Measurements from ENCODE around the gene UBALD1. TPM values are rescaled to one million over a fixed set of nuclear protein-coding genes. Genes with fewer than 3 reads are reported as not detected.

The UBALD1 gene
- total and polyA plus RNA-seq, 7 donors: 13.6 to 47.5 (median 32.9) TPM

DNA sequence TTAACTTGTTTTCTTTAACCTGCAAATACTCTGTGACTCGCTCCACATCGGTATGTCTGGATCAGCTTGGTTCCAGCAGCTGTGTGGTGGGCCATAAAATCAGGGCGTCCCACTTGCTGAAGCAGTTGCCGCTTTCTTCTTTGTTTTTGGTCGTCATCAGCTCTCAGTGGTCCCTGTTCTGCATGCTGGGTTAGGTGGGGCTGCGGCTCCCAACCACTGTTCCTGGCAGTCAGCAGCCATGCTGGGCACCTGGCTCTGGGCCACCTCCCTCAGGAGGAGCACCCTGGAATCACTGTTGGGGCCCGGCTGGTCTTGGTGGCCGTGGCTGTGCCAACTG, 32.9 kb upstream of the UBALD1 start:
- TF ChIP-seq CTCF (IDR thresholded peaks at IDR 0.05): no peak
- no peaks in the 10 kb centered on the region for H3K27me3 ChIP-seq (ENCODE audit: insufficient read depth in 3 of 3, low read length in 2 of 3)
- intact Hi-C loops (cut with DNase I): no loop called here
- ATAC-seq: no peak
- H3K36me3 ChIP-seq (ENCODE audit: insufficient read depth in 1 of 2, low read depth in 1 of 2): peaks cover 1 to 29% of the 10 kb centered on the region in 2 donors
- no peaks in the 10 kb centered on the region for H3K9me3 ChIP-seq
- no peaks in the 10 kb centered on the region for H3K4me1 ChIP-seq
- 94 to 98% (median 96%) methylated on average over 8 of the region's 8 CpGs for WGBS, 3 donors
- H3K4me3 ChIP-seq: no peak overlapping the region
- no peak for DNase-seq
- no peak overlapping the region for H3K27ac ChIP-seq

GRCh38 chr16:4646773-4647643, 32.3 kb upstream of the UBALD1 start:
- no peaks in the 10 kb centered on the region for H3K9me3 ChIP-seq
- DNase-seq: no peak
- H3K27ac ChIP-seq: no peak overlapping the region
- WGBS, 3 donors: 94 to 95% (median 95%) methylated on average over 21 to 22 of the region's 22 CpGs
- peaks cover 0 to 23% of the 10 kb centered on the region in 2 donors for H3K36me3 ChIP-seq (ENCODE audit: insufficient read depth in 1 of 2, low read depth in 1 of 2)
- no peak overlapping the region for H3K4me3 ChIP-seq
- H3K27me3 ChIP-seq (ENCODE audit: insufficient read depth in 3 of 3, low read length in 2 of 3): no peaks in the 10 kb centered on the region
- no peak for ATAC-seq
- intact Hi-C loops (cut with DNase I): no loop called here
- no peak for TF ChIP-seq CTCF (IDR thresholded peaks at IDR 0.05)
- no peaks in the 10 kb centered on the region for H3K4me1 ChIP-seq

DNA sequence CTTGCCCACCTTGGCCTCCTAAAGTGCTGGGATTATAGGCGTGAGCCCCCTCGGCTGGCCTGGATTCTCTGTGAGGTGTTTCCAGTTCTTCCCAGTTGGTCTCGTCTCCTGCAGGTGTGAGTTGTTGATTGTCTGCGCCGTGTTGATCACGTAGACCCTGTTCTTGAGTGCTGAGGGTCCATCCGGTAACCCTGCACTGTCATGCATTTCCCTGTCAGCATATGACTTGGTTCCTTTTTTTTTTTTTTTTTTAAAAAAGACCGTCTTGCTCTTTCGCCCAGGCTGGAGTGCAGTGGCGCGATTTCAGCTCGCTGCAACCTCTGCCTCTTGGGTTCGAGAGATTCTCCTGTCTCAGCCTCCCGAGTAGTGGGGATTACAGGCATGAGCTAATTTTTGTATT, 27.2 kb upstream of the UBALD1 start:
- Histone ChIP-seq H3K4me1 (peaks cover 9% of the 10 kb centered on the region), H3K4me3 (no peak overlapping the region), H3K9me3 (no peaks in the 10 kb centered on the region), H3K36me3 (ENCODE audit: insufficient read depth in 1 of 2, low read depth in 1 of 2) (peaks cover 0 to 9% of the 10 kb centered on the region in 2 donors), H3K27me3 (ENCODE audit: insufficient read depth in 3 of 3, low read length in 2 of 3) (no peaks in the 10 kb centered on the region), H3K27ac (no peak overlapping the region)
- TF ChIP-seq CTCF (IDR thresholded peaks at IDR 0.05): no peak
- 90 to 92% (median 92%) methylated on average over 14 of the region's 14 CpGs for WGBS, 3 donors
- ATAC-seq (no peak), DNase-seq (no peak)
- intact Hi-C loops (cut with DNase I): no loop called here

DNA sequence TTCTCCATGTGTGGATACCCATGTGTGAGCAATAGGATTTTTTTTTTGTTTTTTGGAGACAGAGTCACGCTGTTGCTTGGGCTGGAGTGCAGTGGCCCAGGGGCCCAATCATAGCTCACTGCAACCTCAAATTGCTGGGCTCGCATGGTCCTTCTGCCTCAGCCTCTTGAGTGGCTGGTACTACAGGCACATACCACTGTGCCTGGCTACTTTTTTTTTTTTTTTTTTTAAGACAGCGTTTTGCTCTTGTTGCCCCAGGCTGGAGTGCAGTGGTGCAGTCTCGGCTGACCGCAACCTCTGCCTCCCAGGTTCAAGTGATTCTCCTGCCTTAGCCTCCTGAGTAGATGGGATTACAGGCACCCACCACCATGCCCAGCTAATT, 26.6 kb upstream of the UBALD1 start:
- intact Hi-C loops (cut with DNase I): no loop called here
- no peak overlapping the region for H3K4me3 ChIP-seq
- DNase-seq: no peak
- peaks cover 9% of the 10 kb centered on the region for H3K4me1 ChIP-seq
- no peaks in the 10 kb centered on the region for H3K27me3 ChIP-seq (ENCODE audit: insufficient read depth in 3 of 3, low read length in 2 of 3)
- 90 to 92% (median 90%) methylated on average over 5 of the region's 5 CpGs for WGBS, 3 donors
- no peak for TF ChIP-seq CTCF (IDR thresholded peaks at IDR 0.05)
- peaks cover 0 to 9% of the 10 kb centered on the region in 2 donors for H3K36me3 ChIP-seq (ENCODE audit: insufficient read depth in 1 of 2, low read depth in 1 of 2)
- H3K27ac ChIP-seq: no peak overlapping the region
- no peak for ATAC-seq
- H3K9me3 ChIP-seq: no peaks in the 10 kb centered on the region
